ENCODE results near the gene NCBP3.

The NCBP3 gene

GRCh38 chr17:3768769-3769168, 77.3 kb downstream of the NCBP3 start:
- no peak overlapping the region for H3K4me2 ChIP-seq (ENCODE audit: low read depth, low read length, poor library complexity, severe bottlenecking)
- H3K9ac ChIP-seq (ENCODE audit: low read depth, low read length, poor library complexity, severe bottlenecking) = peak overlapping the region; percentile 63
- no peaks in the 10 kb centered on the region for H3K27me3 ChIP-seq (ENCODE audit: insufficient read depth, low read length, poor library complexity, severe bottlenecking)
- H3K4me3 ChIP-seq (ENCODE audit: low read length, poor library complexity, severe bottlenecking) = no peak overlapping the region
- no peaks in the 10 kb centered on the region for H3K79me2 ChIP-seq (ENCODE audit: insufficient read depth, low read length)
- H3K9me3 ChIP-seq (ENCODE audit: insufficient read depth, low read depth, low read length) = no peaks in the 10 kb centered on the region
- peaks cover 65% of the 10 kb centered on the region for H3K4me1 ChIP-seq (ENCODE audit: insufficient read depth, low read length, poor library complexity, severe bottlenecking)
- H4K20me1 ChIP-seq (ENCODE audit: insufficient read depth, low read length, poor library complexity, severe bottlenecking) = no peaks in the 10 kb centered on the region
- TF ChIP-seq EZH2phosphoT487 (IDR thresholded peaks at IDR 0.05; ENCODE audit: borderline replicate concordance) = no peak
- TF ChIP-seq CTCF (conservative IDR thresholded peaks at IDR 0.05; ENCODE audit: low read length) = no peak
- no peaks in the 10 kb centered on the region for H3K36me3 ChIP-seq (ENCODE audit: insufficient read depth, low read length)
- peaks cover 13% of the 10 kb centered on the region for H3F3A ChIP-seq (ENCODE audit: low read depth)
- H3K9me2 ChIP-seq (replicated peaks; ENCODE audit: low read depth, low read length) = no peaks in the 10 kb centered on the region
- no peak overlapping the region for H2AFZ ChIP-seq (ENCODE audit: low read length)

GRCh38 chr17:3768341-3768740, 77.7 kb downstream of the NCBP3 start:
- H3K4me3 ChIP-seq (ENCODE audit: low read length, poor library complexity, severe bottlenecking) = no peak overlapping the region
- H3K9me3 ChIP-seq (ENCODE audit: insufficient read depth, low read depth, low read length) = no peaks in the 10 kb centered on the region
- peaks cover 13% of the 10 kb centered on the region for H3F3A ChIP-seq (ENCODE audit: low read depth)
- H3K79me2 ChIP-seq (ENCODE audit: insufficient read depth, low read length) = no peaks in the 10 kb centered on the region
- H3K27me3 ChIP-seq (ENCODE audit: insufficient read depth, low read length, poor library complexity, severe bottlenecking) = no peaks in the 10 kb centered on the region
- peak overlapping the region; percentile 63 for H3K9ac ChIP-seq (ENCODE audit: low read depth, low read length, poor library complexity, severe bottlenecking)
- H3K9me2 ChIP-seq (replicated peaks; ENCODE audit: low read depth, low read length) = no peaks in the 10 kb centered on the region
- H3K4me2 ChIP-seq (ENCODE audit: low read depth, low read length, poor library complexity, severe bottlenecking) = no peak overlapping the region
- H3K4me1 ChIP-seq (ENCODE audit: insufficient read depth, low read length, poor library complexity, severe bottlenecking) = peaks cover 69% of the 10 kb centered on the region
- H2AFZ ChIP-seq (ENCODE audit: low read length) = no peak overlapping the region
- TF ChIP-seq CTCF (conservative IDR thresholded peaks at IDR 0.05; ENCODE audit: low read length) (no peak), EZH2phosphoT487 (IDR thresholded peaks at IDR 0.05; ENCODE audit: borderline replicate concordance) (no peak)
- no peaks in the 10 kb centered on the region for H3K36me3 ChIP-seq (ENCODE audit: insufficient read depth, low read length)
- H4K20me1 ChIP-seq (ENCODE audit: insufficient read depth, low read length, poor library complexity, severe bottlenecking) = no peaks in the 10 kb centered on the region

- Histone ChIP-seq H3K27me3 (ENCODE audit: insufficient read depth, low read length, poor library complexity, severe bottlenecking) (no peaks in the 10 kb centered on the region), H3F3A (ENCODE audit: low read depth) (peaks cover 13% of the 10 kb centered on the region), H2AFZ (ENCODE audit: low read length) (no peak overlapping the region), H4K20me1 (ENCODE audit: insufficient read depth, low read length, poor library complexity, severe bottlenecking) (no peaks in the 10 kb centered on the region), H3K79me2 (ENCODE audit: insufficient read depth, low read length) (no peaks in the 10 kb centered on the region), H3K9me2 (replicated peaks; ENCODE audit: low read depth, low read length) (no peaks in the 10 kb centered on the region), H3K4me1 (ENCODE audit: insufficient read depth, low read length, poor library complexity, severe bottlenecking) (peaks cover 67% of the 10 kb centered on the region), H3K36me3 (ENCODE audit: insufficient read depth, low read length) (no peaks in the 10 kb centered on the region), H3K9ac (ENCODE audit: low read depth, low read length, poor library complexity, severe bottlenecking) (no peak overlapping the region), H3K4me3 (ENCODE audit: low read length, poor library complexity, severe bottlenecking) (no peak overlapping the region), H3K4me2 (ENCODE audit: low read depth, low read length, poor library complexity, severe bottlenecking) (no peak overlapping the region), H3K9me3 (ENCODE audit: insufficient read depth, low read depth, low read length) (no peaks in the 10 kb centered on the region)
- TF ChIP-seq EZH2phosphoT487 (IDR thresholded peaks at IDR 0.05; ENCODE audit: borderline replicate concordance) (no peak), CTCF (conservative IDR thresholded peaks at IDR 0.05; ENCODE audit: low read length) (no peak)
These were observed 79.3 kb downstream of the NCBP3 start for GRCh38 chr17:3766779-3767178.
